B cell (primary cell): Measurements from ENCODE around the gene OR2B2.

Source experiments
- CTCF ChIP-seq: fragments of 200-600 bp; IDR thresholded peaks from one replicate; pipeline ENCODE4 v1.8.0; 2022; ENCODE audit warnings: antibody characterized with exemption, mild to moderate bottlenecking
- EZH2 ChIP-seq: IDR thresholded peaks from 2 replicates; pipeline ENCODE4 v1.6.1; 2012; ENCODE audit warnings: borderline replicate concordance, low read depth, mild to moderate bottlenecking, moderate library complexity, low read length; ENCODE audit not compliant: insufficient read depth, poor library complexity, severe bottlenecking

GRCh38 chr6:27867945-27868300, 44.3 kb downstream of the OR2B2 start:
- TF ChIP-seq EZH2 (no peak), CTCF (no peak)
